ENCODE data around the gene EEFSEC. TPM values are rescaled to one million over a fixed set of nuclear protein-coding genes. Genes with fewer than 3 reads are reported as not detected.

The EEFSEC gene
- total and polyA plus RNA-seq, 2 experiments from 2014 or later: 10.1 to 16.2 TPM

DNA sequence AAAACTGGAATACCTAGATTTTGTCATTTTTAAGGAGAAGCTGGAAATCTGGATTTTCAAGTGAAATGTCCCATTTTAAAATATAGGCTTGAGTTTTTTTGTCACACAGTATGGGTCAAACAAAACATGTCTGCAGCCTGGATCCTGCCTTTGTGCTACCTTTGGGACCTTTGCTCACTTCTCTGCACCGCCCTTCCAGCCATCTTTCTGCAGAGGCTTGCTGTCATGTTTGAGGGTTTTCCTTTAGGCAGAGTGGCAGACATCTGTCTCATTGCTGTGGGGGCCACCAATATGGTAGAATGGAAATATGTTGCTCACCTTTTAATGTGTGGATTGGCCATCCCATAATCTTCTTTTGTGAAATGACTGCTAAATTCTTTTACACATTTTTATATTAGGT lies 136.3 kb downstream of the EEFSEC start:
- Mint-ChIP-seq H3K9me3 (no peaks in the 10 kb centered on the region; the same call in 2 of the 3 replicates), H3K36me3 (ENCODE audit: low read depth) (no peaks in the 10 kb centered on the region; the same call in 1 of the 3 replicates), H3K4me1 (peaks cover 23% of the 10 kb centered on the region), H3K4me3 (no peak overlapping the region), H3K27ac (no peak overlapping the region), H3K27me3 (ENCODE audit: insufficient read depth, low read depth, poor library complexity) (peaks cover 16% of the 10 kb centered on the region)
- Histone ChIP-seq H3K27me3 (ENCODE audit: insufficient read depth) (no peaks in the 10 kb centered on the region), H3K4me1 (ENCODE audit: insufficient read depth) (peaks cover 16% of the 10 kb centered on the region), H3K27ac (ENCODE audit: low read depth) (no peak overlapping the region), H3F3A (replicated peaks; ENCODE audit: low read depth) (no peaks in the 10 kb centered on the region), H3K4me3 (no peak overlapping the region), H3K79me2 (replicated peaks; ENCODE audit: insufficient read depth) (no peaks in the 10 kb centered on the region), H3K36me3 (ENCODE audit: insufficient read depth) (no peaks in the 10 kb centered on the region), H3K4me2 (no peak overlapping the region), H3K9me2 (ENCODE audit: insufficient read depth) (0 out of 2 replicates have a peak, but pooled peaks cover 3% of the 10 kb centered on the region), H2AFZ (no peak overlapping the region), H4K20me1 (replicated peaks; ENCODE audit: insufficient read depth) (no peaks in the 10 kb centered on the region)
- ATAC-seq: no peak
- TF ChIP-seq ETS1 (IDR thresholded peaks at IDR 0.05) (no peak), POLR2AphosphoS5 (IDR thresholded peaks at IDR 0.05; ENCODE audit: low read depth) (no peak), ZNF331 (CRISPR knock-in tag; IDR thresholded peaks at IDR 0.05; ENCODE audit: low read depth) (no peak), CTCF (conservative IDR thresholded peaks at IDR 0.05; ENCODE audit: low read depth in 2 of 2) (no peak), EZH2 (IDR thresholded peaks at IDR 0.05; ENCODE audit: low read depth, unreplicated experiment) (no peak), NANOG (IDR thresholded peaks at IDR 0.05; ENCODE audit: borderline replicate concordance) (no peak), ZNF462 (CRISPR knock-in tag; IDR thresholded peaks at IDR 0.05) (no peak), JUNB (IDR thresholded peaks at IDR 0.05; ENCODE audit: unreplicated experiment) (no peak), CREB1 (CRISPR knock-in tag; IDR thresholded peaks at IDR 0.05; ENCODE audit: low read depth) (no peak), ZNF114 (CRISPR knock-in tag; IDR thresholded peaks at IDR 0.05) (no peak)
- TF ChIP-seq, protein P1, sequence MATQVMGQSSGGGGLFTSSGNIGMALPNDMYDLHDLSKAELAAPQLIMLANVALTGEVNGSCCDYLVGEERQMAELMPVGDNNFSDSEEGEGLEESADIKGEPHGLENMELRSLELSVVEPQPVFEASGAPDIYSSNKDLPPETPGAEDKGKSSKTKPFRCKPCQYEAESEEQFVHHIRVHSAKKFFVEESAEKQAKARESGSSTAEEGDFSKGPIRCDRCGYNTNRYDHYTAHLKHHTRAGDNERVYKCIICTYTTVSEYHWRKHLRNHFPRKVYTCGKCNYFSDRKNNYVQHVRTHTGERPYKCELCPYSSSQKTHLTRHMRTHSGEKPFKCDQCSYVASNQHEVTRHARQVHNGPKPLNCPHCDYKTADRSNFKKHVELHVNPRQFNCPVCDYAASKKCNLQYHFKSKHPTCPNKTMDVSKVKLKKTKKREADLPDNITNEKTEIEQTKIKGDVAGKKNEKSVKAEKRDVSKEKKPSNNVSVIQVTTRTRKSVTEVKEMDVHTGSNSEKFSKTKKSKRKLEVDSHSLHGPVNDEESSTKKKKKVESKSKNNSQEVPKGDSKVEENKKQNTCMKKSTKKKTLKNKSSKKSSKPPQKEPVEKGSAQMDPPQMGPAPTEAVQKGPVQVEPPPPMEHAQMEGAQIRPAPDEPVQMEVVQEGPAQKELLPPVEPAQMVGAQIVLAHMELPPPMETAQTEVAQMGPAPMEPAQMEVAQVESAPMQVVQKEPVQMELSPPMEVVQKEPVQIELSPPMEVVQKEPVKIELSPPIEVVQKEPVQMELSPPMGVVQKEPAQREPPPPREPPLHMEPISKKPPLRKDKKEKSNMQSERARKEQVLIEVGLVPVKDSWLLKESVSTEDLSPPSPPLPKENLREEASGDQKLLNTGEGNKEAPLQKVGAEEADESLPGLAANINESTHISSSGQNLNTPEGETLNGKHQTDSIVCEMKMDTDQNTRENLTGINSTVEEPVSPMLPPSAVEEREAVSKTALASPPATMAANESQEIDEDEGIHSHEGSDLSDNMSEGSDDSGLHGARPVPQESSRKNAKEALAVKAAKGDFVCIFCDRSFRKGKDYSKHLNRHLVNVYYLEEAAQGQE (IDR thresholded peaks at IDR 0.05; ENCODE audit: unreplicated experiment): no peak
- DNase-seq (ENCODE audit: low spot score): no peak
